Prostate gland (tissue), 2 donors: ENCODE data around the gene JARID2.

Experiments used
- CTCF ChIP-seq, 4 experiments: fragments of 200-600 bp in 2 of 4; fragments of 450-650 bp in 2 of 4; sonication (generic) in 2 of 4; IDR thresholded peaks; 1 replicate in 3 of 4; 2 replicates in 1 of 4; pipeline ENCODE4 v1.5.1; 2016 to 2019; ENCODE audit warnings: antibody characterized with exemption in 4 of 4, mild to moderate bottlenecking in 2 of 4, moderate library complexity in 2 of 4
- POLR2A ChIP-seq: fragments of 450-650 bp; IDR thresholded peaks from one replicate; pipeline ENCODE4 v1.6.1; 2016; ENCODE audit warnings: antibody characterized with exemption, mild to moderate bottlenecking
- POLR2AphosphoS5 ChIP-seq: sonication (generic); formaldehyde crosslinking; IDR thresholded peaks from one replicate; pipeline ENCODE4 v1.6.1; 2017; ENCODE audit warnings: antibody characterized with exemption

- no peak for TF ChIP-seq CTCF (IDR thresholded peaks at IDR 0.05)
- TF ChIP-seq POLR2A, result no peak
- no peak for TF ChIP-seq POLR2AphosphoS5
Observed at GRCh38 chr6:15522026-15522425, 276.2 kb downstream of the JARID2 start.
